Measurements from ENCODE around the gene DHRS9.

DHRS9 gene

DNA sequence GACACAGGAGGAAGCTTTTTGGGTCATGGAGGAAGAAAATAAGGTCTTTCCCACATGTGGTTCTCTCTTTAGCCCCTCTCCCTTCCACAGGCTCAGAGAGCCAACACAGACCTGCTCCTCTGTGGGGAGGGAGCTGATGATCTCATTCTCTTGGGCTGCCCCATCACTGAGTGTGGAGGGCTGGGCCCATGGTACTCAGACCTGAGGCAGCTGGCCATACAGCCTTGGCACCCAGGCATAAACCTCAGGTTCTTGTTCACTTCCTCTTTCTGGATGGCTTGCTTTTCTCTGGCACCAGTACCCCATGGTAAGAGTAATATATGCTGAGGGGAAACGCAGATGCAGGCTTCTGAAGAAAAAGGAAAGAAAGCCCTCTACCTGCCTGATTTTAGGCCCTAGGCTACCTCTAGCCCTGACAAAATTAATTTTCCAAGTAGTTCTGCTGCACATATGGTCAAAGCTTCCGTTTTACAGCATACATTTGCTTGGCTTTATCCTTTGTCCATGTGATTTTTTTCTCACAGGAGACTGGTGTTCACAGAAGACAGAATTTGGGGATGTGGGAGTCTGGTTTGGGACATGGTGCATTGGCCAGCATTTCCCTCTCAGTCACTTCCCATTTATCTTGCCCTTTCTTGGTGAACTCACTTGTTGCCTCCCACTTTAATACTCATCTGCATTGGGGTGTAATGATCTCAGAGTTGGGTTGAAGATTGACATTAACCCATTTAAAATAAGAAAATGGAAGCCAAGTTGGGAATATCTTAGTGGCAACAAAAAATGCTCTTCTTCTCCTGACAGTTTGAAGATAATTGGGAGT lies 11.1 kb downstream of the DHRS9 start:
- no peak overlapping the region for H3K4me3 ChIP-seq (ENCODE audit: low read depth, low read length)
- TF ChIP-seq, protein P1, sequence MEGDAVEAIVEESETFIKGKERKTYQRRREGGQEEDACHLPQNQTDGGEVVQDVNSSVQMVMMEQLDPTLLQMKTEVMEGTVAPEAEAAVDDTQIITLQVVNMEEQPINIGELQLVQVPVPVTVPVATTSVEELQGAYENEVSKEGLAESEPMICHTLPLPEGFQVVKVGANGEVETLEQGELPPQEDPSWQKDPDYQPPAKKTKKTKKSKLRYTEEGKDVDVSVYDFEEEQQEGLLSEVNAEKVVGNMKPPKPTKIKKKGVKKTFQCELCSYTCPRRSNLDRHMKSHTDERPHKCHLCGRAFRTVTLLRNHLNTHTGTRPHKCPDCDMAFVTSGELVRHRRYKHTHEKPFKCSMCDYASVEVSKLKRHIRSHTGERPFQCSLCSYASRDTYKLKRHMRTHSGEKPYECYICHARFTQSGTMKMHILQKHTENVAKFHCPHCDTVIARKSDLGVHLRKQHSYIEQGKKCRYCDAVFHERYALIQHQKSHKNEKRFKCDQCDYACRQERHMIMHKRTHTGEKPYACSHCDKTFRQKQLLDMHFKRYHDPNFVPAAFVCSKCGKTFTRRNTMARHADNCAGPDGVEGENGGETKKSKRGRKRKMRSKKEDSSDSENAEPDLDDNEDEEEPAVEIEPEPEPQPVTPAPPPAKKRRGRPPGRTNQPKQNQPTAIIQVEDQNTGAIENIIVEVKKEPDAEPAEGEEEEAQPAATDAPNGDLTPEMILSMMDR (IDR thresholded peaks at IDR 0.05; ENCODE audit: low read depth, low read length): no peak
- TF ChIP-seq POLR2A (IDR thresholded peaks at IDR 0.05; ENCODE audit: extremely low read depth, insufficient read length) (no peak), MAX (IDR thresholded peaks at IDR 0.05; ENCODE audit: low read depth, low read length) (peak; percentile 8; the same call in 1 of the 2 replicates)
- DNase-seq (ENCODE audit: low read depth): peak; percentile 92

- no peak for DNase-seq (ENCODE audit: low read depth)
- no peak for TF ChIP-seq MAX (IDR thresholded peaks at IDR 0.05; ENCODE audit: low read depth, low read length)
- no peak for TF ChIP-seq POLR2A (IDR thresholded peaks at IDR 0.05; ENCODE audit: extremely low read depth, insufficient read length)
- TF ChIP-seq, protein P1 (IDR thresholded peaks at IDR 0.05; ENCODE audit: low read depth, low read length): no peak
- TF ChIP-seq MYC (IDR thresholded peaks at IDR 0.05; ENCODE audit: low read depth, low read length): no peak
Observed at GRCh38 chr2:169081551-169081950, 12.2 kb downstream of the DHRS9 start.

DNA sequence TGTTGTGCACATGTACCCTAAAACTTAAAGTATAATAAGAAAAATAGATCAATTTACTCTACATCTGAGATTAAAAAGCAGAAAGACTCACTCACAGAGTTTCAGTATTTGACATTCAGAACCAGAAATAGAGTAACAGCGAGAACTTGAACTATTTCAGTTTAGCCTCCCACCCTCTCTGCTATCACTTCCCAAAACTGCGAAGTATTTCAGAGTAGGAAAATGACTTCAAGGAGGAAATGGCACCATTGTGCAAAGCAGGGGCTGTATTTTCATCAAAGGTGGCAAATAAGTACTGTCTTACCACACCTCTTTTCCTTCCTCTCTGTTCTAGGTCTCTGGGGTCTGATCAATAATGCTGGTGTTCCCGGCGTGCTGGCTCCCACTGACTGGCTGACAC lies 13.6 kb downstream of the DHRS9 start:
- TF ChIP-seq MAX (IDR thresholded peaks at IDR 0.05; ENCODE audit: low read depth, low read length) (no peak), MYC (IDR thresholded peaks at IDR 0.05; ENCODE audit: low read depth, low read length) (no peak), POLR2A (IDR thresholded peaks at IDR 0.05; ENCODE audit: extremely low read depth, insufficient read length) (no peak)
- TF ChIP-seq, protein P1 (IDR thresholded peaks at IDR 0.05; ENCODE audit: low read depth, low read length): no peak
- peak; percentile 56 for DNase-seq (ENCODE audit: low read depth)
- H3K4me3 ChIP-seq (ENCODE audit: low read depth, low read length): no peak overlapping the region

More at GRCh38 chr2:169081551-169081950, 12.2 kb downstream of the DHRS9 start:
- no peak overlapping the region for H3K4me3 ChIP-seq (ENCODE audit: low read depth, low read length)

- no peak for TF ChIP-seq MAX (IDR thresholded peaks at IDR 0.05; ENCODE audit: low read depth, low read length)
- TF ChIP-seq MYC (IDR thresholded peaks at IDR 0.05; ENCODE audit: low read depth, low read length): no peak
- TF ChIP-seq, protein P1 (IDR thresholded peaks at IDR 0.05; ENCODE audit: low read depth, low read length): no peak
- no peak for TF ChIP-seq POLR2A (IDR thresholded peaks at IDR 0.05; ENCODE audit: extremely low read depth, insufficient read length)
- no peak overlapping the region for H3K4me3 ChIP-seq (ENCODE audit: low read depth, low read length)
- DNase-seq (ENCODE audit: low read depth): no peak
Observed at GRCh38 chr2:169086893-169087467, 17.6 kb downstream of the DHRS9 start.

DNA sequence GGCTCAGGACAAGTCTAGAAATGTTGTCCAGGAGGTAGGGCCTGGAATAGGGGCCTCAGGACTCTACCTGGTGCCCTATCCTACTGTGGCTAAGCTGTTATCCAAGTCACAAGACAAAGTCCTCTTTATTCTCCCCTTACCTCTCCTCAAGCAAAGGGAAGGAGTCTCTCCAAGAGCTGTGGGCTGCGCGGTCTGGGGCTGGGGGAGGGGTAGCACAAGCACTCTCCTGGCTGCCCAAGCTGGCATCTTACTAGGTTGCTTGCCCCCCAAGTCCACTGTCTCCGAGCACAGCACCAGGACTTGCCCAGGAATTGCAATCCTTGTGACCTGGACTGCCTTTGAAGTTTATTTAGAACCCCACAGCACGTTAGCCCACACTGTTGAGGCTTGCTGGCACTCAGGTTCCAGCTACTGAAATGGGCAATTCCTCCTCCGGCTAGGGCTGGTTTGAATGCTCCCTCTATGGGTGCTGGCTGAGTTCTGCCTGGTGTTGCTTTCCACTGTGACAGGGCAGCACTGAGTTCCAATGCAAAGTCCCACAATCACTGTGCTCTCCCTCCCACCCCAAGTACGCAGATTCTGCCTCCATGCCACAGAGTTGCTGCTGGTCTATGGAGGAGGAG lies 18.5 kb downstream of the DHRS9 start:
- TF ChIP-seq, protein P1 (IDR thresholded peaks at IDR 0.05; ENCODE audit: low read depth, low read length): peak; percentile 20
- TF ChIP-seq POLR2A (IDR thresholded peaks at IDR 0.05; ENCODE audit: extremely low read depth, insufficient read length): no peak
- no peak for TF ChIP-seq MYC (IDR thresholded peaks at IDR 0.05; ENCODE audit: low read depth, low read length)
- TF ChIP-seq MAX (IDR thresholded peaks at IDR 0.05; ENCODE audit: low read depth, low read length): no peak
- H3K4me3 ChIP-seq (ENCODE audit: low read depth, low read length): no peak overlapping the region
- DNase-seq (ENCODE audit: low read depth): peak; percentile 68

Measured in NB4 (cell line).